ENCODE data around the gene MAS1. TPM values are rescaled to one million over a fixed set of nuclear protein-coding genes. Genes with fewer than 3 reads are reported as not detected.
"Not testable (repeated sequence)": the region's sequence is repeated elsewhere in the genome, so short reads cannot be mapped to it uniquely, and the experiment has no call there.

MAS1 gene
- total RNA-seq, 1 experiment from 2014 or later = not detected

DNA sequence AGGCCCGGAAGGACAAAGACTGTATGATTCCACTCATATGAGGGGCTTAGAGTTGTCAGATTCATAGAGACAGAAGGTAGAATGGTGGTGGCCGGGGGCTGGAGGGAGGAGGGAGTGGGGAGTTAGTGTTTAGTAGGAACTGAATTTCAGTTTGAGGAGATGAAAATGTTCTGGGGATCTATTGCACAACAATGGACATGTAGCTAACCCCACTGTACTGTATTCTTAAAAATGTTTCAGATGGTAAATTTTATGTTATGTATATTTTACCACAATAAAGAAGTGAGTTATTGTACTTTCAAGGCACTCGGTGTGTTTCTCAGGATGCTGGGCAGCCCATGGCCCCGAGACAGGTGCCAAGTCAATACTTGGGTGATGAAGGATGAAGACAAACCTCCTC lies 25.4 kb downstream of the MAS1 start:
- POLR2A ChIA-PET = interaction anchor here (0.5 to 2.2 kb wide), 4 partner anchors 13 to 214 kb away, joined by 3 to 6 read pairs (median 3); no protein-coding TSS in a partner anchor
- no TSS peak for BruUV-seq (replicated peaks)
- Mint-ChIP-seq H3K36me3 (ENCODE audit: insufficient read depth, unreplicated experiment) (no peaks in the 10 kb centered on the region), H3K27me3 (ENCODE audit: insufficient read depth, unreplicated experiment) (peaks cover 9% of the 10 kb centered on the region), H3K4me3 (ENCODE audit: unreplicated experiment) (no peak overlapping the region), H3K9me3 (ENCODE audit: unreplicated experiment) (no peaks in the 10 kb centered on the region), H3K4me1 (ENCODE audit: insufficient read depth, unreplicated experiment) (peaks cover 18% of the 10 kb centered on the region), H3K27ac (ENCODE audit: low read depth, unreplicated experiment) (no peak overlapping the region)
- CTCF ChIA-PET = interaction anchor here (0.7 kb wide), 1 partner anchor 16 kb away, joined by 3 read pairs; no protein-coding TSS in a partner anchor
- intact Hi-C loops (cut with micrococcal nuclease) = no loop called here
- DNase-seq (ENCODE audit: unreplicated experiment) = no peak
- TF ChIP-seq CTCF (IDR thresholded peaks at IDR 0.05; ENCODE audit: unreplicated experiment) = no peak

DNA sequence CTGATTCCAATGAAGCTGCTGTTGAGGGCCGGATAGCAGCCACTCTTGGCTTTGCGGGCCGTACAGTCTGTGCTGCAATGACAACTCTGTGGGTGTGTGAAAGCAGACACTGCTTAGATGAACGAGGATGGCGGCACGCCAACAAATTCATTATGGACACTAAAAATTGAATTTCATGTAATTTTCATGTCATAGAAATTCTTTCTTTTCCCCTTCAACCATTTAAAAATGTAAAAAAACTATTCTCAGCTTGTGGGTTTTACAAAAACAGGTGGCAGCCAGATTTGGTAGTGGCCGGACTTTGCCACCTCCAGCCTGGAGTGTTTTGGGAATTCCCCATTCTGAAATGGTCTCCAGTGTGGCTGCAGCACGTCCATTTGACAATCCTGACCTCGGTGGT lies 26.0 kb downstream of the MAS1 start:
- ChIA-PET CTCF (interaction anchor here (0.7 kb wide), 1 partner anchor 16 kb away, joined by 3 read pairs; no protein-coding TSS in a partner anchor), POLR2A (no interaction called here)
- intact Hi-C loops (cut with micrococcal nuclease) = no loop called here
- Mint-ChIP-seq H3K9me3 (ENCODE audit: unreplicated experiment) (no peaks in the 10 kb centered on the region), H3K27ac (ENCODE audit: low read depth, unreplicated experiment) (no peak overlapping the region), H3K36me3 (ENCODE audit: insufficient read depth, unreplicated experiment) (no peaks in the 10 kb centered on the region), H3K27me3 (ENCODE audit: insufficient read depth, unreplicated experiment) (peaks cover 3% of the 10 kb centered on the region), H3K4me1 (ENCODE audit: insufficient read depth, unreplicated experiment) (peaks cover 18% of the 10 kb centered on the region), H3K4me3 (ENCODE audit: unreplicated experiment) (no peak overlapping the region)
- no peak for TF ChIP-seq CTCF (IDR thresholded peaks at IDR 0.05; ENCODE audit: unreplicated experiment)
- no TSS peak for BruUV-seq (replicated peaks)
- no peak for DNase-seq (ENCODE audit: unreplicated experiment)

DNA sequence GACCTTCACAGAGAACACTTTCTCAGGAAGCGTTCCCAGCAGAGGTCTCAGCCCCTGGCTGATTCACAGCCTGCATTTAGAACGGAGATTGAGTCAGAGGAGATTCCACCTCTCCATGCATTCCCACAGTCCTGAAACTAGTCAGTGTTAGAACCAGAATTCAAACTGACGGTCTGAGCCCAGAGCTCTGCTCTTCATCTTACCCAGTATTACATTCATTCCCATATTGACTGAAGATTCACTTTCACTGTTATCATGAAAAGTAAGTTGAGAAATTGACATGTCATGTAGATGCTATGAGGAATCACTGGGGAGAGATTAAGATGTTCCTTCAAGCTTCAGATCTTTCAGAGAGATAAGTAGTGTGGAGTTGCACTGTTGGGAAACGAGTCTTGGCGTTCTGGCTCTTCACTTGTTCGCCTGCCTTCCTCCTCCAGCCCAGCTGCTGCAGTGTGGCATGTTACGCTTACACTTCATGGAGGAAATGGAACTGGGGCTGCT lies 28.3 kb downstream of the MAS1 start:
- no peak for DNase-seq (ENCODE audit: unreplicated experiment)
- POLR2A ChIA-PET = interaction anchor here (0.7 kb wide), 1 partner anchor 12 kb away, joined by 3 read pairs; no protein-coding TSS in a partner anchor
- no peak for TF ChIP-seq CTCF (IDR thresholded peaks at IDR 0.05; ENCODE audit: unreplicated experiment)
- Mint-ChIP-seq H3K36me3 (ENCODE audit: insufficient read depth, unreplicated experiment) (no peaks in the 10 kb centered on the region), H3K4me1 (ENCODE audit: insufficient read depth, unreplicated experiment) (peaks cover 18% of the 10 kb centered on the region), H3K9me3 (ENCODE audit: unreplicated experiment) (no peaks in the 10 kb centered on the region), H3K27ac (ENCODE audit: low read depth, unreplicated experiment) (no peak overlapping the region), H3K4me3 (ENCODE audit: unreplicated experiment) (no peak overlapping the region), H3K27me3 (ENCODE audit: insufficient read depth, unreplicated experiment) (no peaks in the 10 kb centered on the region)
- no TSS peak for BruUV-seq (replicated peaks)
- intact Hi-C loops (cut with micrococcal nuclease) = no loop called here
- CTCF ChIA-PET = interaction anchor here (1.0 kb wide), 1 partner anchor 22 kb away, joined by 4 read pairs; no protein-coding TSS in a partner anchor

- Mint-ChIP-seq H3K9me3 (ENCODE audit: unreplicated experiment) (no peaks in the 10 kb centered on the region), H3K4me3 (ENCODE audit: unreplicated experiment) (no peak overlapping the region), H3K27me3 (ENCODE audit: insufficient read depth, unreplicated experiment) (no peaks in the 10 kb centered on the region), H3K36me3 (ENCODE audit: insufficient read depth, unreplicated experiment) (no peaks in the 10 kb centered on the region), H3K27ac (ENCODE audit: low read depth, unreplicated experiment) (no peak overlapping the region), H3K4me1 (ENCODE audit: insufficient read depth, unreplicated experiment) (peaks cover 18% of the 10 kb centered on the region)
- no TSS peak for BruUV-seq (replicated peaks)
- ChIA-PET CTCF (interaction anchor here (0.6 kb wide), 1 partner anchor 852 kb away, joined by 3 read pairs; no protein-coding TSS in a partner anchor), POLR2A (interaction anchor here (0.7 kb wide), 1 partner anchor 13 kb away, joined by 3 read pairs; no protein-coding TSS in a partner anchor)
- intact Hi-C loops (cut with micrococcal nuclease) = no loop called here
- TF ChIP-seq CTCF (IDR thresholded peaks at IDR 0.05; ENCODE audit: unreplicated experiment) = no peak
- no peak for DNase-seq (ENCODE audit: unreplicated experiment)
These were observed 29.0 kb downstream of the MAS1 start for GRCh38 chr6:159919800-159920199.

- intact Hi-C loops (cut with micrococcal nuclease); DNase-seq (ENCODE audit: unreplicated experiment); H3K27me3 Mint-ChIP-seq (ENCODE audit: insufficient read depth, unreplicated experiment); H3K27ac Mint-ChIP-seq (ENCODE audit: low read depth, unreplicated experiment); H3K4me1 Mint-ChIP-seq (ENCODE audit: insufficient read depth, unreplicated experiment); H3K36me3 Mint-ChIP-seq (ENCODE audit: insufficient read depth, unreplicated experiment); CTCF ChIA-PET; H3K9me3 Mint-ChIP-seq (ENCODE audit: unreplicated experiment); POLR2A ChIA-PET; H3K4me3 Mint-ChIP-seq (ENCODE audit: unreplicated experiment); BruUV-seq (replicated peaks): not testable (repeated sequence)
These were observed 33.4 kb downstream of the MAS1 start for GRCh38 chr6:159924150-159924549.

All from MCF 10A (cell line).